SKM-1 treated with dmso at 0.1 percent for 144 hours (cell line): ENCODE measurements around the gene LAMA3.
A peak's percentile ranks its signal among the peaks of the same experiment; 100 is the strongest.

Experiments
- DNase-seq: peaks from one replicate; lab custom pipeline; 2025; ENCODE audit not compliant: unreplicated experiment; lab: John Stamatoyannopoulos, UW

LAMA3 gene

GRCh38 chr18:23689031-23689615 lies at the start of gene LAMA3:
TSS of gene LAMA3 (plus strand) at chr18:23689453. CDS start at chr18:23689684, 231 bp downstream.
- DNase-seq, result no peak

- DNase-seq, result no peak
Observed at GRCh38 chr18:23640052-23640451, 49.2 kb upstream of the LAMA3 start.

- no peak for DNase-seq
Observed at GRCh38 chr18:23641143-23641720, 48.0 kb upstream of the LAMA3 start.

GRCh38 chr18:23641937-23642666 lies 47.2 kb upstream of the LAMA3 start:
- DNase-seq, result no peak

- DNase-seq, result no peak
Observed at GRCh38 chr18:23643815-23644490, 45.3 kb upstream of the LAMA3 start.

GRCh38 chr18:23645568-23646175 lies 43.6 kb upstream of the LAMA3 start:
- DNase-seq, result no peak

GRCh38 chr18:23646282-23646681 lies 43.0 kb upstream of the LAMA3 start:
- DNase-seq, result no peak

- DNase-seq, result no peak
Observed at GRCh38 chr18:23648456-23648855, 40.8 kb upstream of the LAMA3 start.

- no peak for DNase-seq
Observed at GRCh38 chr18:23648940-23649607, 40.2 kb upstream of the LAMA3 start.

- no peak for DNase-seq
Observed at GRCh38 chr18:23650968-23651927, 38.0 kb upstream of the LAMA3 start.

- DNase-seq, result no peak
Observed at GRCh38 chr18:23652232-23652631, 37.0 kb upstream of the LAMA3 start.

- no peak for DNase-seq
Observed at GRCh38 chr18:23658285-23658684, 31.0 kb upstream of the LAMA3 start.

GRCh38 chr18:23661735-23662308 lies 27.4 kb upstream of the LAMA3 start:
- no peak for DNase-seq

GRCh38 chr18:23662309-23663263 lies 26.7 kb upstream of the LAMA3 start, which contains the start of gene ANKRD29:
TSS of gene ANKRD29 (minus strand) at chr18:23662911. CDS start at chr18:23662730, 181 bp downstream.
- peak; percentile 5 for DNase-seq

GRCh38 chr18:23664674-23665073 lies 24.6 kb upstream of the LAMA3 start:
- DNase-seq, result no peak

GRCh38 chr18:23667114-23667513 lies 22.1 kb upstream of the LAMA3 start:
- no peak for DNase-seq

GRCh38 chr18:23668731-23669130 lies 20.5 kb upstream of the LAMA3 start:
- no peak for DNase-seq

- DNase-seq, result no peak
Observed at GRCh38 chr18:23669202-23669766, 20.0 kb upstream of the LAMA3 start.
